ENCODE data around the gene DMRTA2.

Gene DMRTA2

GRCh38 chr1:50422946-50423669 is at the start of gene DMRTA2:
TSS of gene DMRTA2 (minus strand) at chr1:50423443. CDS start at chr1:50421536, 1,907 bp downstream.
- no peak for DNase-seq

DNA sequence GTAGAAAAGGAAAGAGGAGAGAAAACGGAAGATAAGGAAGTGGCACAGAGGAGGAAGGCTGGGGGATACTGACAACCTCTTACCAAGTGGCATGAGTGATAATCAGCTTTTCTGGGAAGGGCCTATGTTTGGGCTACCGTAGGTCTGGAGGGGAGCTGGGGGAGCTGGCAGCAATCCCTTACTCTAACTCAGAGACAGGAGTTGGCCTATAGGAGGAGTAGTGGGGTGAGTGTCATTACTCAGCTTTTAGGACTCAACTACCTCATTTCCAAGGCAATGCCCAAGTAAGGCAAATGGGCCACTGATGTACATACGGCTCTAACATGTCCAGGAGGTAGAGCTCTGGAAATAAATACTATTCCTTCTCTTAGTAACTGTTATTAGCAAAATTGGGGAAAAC is 48.7 kb upstream of the DMRTA2 start:
- no peak for DNase-seq

GRCh38 chr1:50462964-50463363 is 39.7 kb upstream of the DMRTA2 start:
- no peak for DNase-seq

GRCh38 chr1:50458507-50458906 is 35.3 kb upstream of the DMRTA2 start:
- no peak for DNase-seq

GRCh38 chr1:50454911-50455310 is 31.7 kb upstream of the DMRTA2 start:
- DNase-seq = no peak

DNA sequence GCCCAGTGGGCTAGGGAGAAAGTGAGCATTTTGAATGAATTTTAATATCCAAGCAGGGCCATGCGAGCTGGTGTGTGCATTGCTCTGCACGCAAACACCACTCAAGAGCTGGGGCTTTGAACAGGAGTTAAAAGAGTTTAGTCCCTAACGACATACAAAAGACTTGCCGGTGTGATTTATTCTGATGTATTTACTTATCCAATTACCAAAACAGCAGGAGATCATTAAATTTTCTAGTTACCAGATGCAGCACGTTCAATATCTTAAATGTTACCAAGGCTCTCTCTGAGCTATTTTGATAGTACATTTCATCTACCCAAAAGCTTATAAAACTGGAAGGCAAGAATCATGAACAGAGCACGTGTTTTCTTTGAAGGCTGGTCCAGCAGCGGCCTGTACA is 30.0 kb upstream of the DMRTA2 start:
- DNase-seq = no peak

GRCh38 chr1:50452700-50453099 is 29.5 kb upstream of the DMRTA2 start:
- no peak for DNase-seq

GRCh38 chr1:50450861-50451653 is 27.8 kb upstream of the DMRTA2 start:
- no peak for DNase-seq

- no peak for DNase-seq
Measured at GRCh38 chr1:50447961-50448360, 24.7 kb upstream of the DMRTA2 start.

DNA sequence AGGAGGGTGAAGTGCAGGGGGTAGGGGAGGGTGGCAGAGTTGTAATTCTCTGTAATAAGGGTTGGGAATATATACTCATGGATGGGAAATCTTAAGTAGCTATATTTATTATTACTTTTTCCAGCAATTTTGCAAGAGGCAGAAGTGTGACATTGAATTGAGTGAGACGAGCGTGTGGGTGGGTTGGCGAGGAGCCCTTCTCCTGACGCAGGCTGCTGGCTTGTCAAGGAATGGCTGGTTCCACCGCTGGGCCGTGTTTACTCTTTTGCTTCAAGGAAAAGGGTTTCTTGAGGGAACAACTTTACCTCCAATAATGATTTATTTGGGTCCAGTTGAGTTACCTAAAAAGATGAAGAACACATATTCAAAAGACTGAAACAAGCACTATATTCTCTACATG is 17.9 kb upstream of the DMRTA2 start:
- no peak for DNase-seq

- DNase-seq = no peak
Measured at GRCh38 chr1:50438945-50439344, 15.7 kb upstream of the DMRTA2 start.

GRCh38 chr1:50436489-50436888 is 13.2 kb upstream of the DMRTA2 start:
- no peak for DNase-seq

DNA sequence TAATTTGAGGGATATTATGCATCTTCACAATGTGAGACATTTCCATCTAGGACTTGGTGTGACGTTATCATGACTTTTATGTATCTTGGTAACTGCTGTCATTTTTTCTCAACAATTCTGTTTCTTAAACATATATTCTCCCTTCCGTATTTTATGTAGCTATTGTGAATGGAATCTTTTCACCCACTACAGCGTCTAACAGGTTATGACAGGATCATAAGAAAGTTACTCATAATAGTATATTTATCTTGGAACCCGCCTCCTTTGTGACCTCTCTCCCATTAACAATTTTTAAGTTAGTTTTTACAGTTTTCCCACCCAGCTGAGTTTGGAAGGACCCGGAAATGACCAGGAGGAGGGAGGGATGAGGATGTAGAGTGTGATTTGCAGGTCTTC is 6.8 kb upstream of the DMRTA2 start:
- no peak for DNase-seq

DNA sequence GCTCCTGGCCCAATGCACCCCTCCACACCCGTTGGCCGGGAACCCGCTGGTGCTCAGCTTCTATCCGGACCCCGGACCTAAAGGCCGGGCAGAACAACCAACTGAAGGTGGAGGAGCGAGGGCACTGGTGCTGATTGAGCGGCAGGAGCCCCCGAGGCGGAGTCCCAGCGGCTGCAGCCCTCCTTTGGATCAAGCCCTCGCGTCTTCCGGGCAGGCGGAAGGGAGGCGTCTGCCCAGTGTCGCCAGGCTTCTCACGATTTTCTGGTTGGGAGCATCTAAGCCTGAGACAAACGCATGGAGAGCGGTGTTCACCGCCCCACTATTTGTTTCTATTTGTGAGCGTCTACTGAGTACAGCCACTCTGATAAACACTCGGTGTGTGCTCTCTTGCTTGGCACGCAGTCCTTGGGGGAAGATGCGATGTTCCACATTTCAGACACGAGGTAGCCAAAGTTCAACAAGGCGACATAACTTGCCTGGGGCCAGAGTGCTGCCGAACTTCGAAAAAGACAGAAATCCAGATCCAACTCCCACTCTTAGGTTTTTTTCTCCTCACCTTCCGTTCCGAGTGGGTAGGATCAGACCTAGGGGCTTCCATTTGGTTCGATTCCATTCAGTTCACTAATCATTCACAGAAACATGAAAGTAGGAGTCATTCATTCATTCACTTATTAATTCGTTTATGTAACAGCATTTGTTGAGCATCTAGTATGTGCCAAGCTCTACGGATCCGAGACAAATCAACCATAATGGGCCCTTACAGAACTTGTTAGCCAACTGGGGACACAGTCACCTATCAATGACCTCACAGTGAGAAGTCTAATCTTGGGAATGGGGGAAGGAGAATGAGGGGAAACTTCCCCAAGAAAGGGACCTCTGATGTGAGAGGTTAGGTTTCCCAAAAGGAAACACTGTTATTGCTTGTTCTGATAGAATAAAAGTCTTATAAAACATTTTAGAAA is 4.9 kb upstream of the DMRTA2 start:
- no peak for DNase-seq

DNA sequence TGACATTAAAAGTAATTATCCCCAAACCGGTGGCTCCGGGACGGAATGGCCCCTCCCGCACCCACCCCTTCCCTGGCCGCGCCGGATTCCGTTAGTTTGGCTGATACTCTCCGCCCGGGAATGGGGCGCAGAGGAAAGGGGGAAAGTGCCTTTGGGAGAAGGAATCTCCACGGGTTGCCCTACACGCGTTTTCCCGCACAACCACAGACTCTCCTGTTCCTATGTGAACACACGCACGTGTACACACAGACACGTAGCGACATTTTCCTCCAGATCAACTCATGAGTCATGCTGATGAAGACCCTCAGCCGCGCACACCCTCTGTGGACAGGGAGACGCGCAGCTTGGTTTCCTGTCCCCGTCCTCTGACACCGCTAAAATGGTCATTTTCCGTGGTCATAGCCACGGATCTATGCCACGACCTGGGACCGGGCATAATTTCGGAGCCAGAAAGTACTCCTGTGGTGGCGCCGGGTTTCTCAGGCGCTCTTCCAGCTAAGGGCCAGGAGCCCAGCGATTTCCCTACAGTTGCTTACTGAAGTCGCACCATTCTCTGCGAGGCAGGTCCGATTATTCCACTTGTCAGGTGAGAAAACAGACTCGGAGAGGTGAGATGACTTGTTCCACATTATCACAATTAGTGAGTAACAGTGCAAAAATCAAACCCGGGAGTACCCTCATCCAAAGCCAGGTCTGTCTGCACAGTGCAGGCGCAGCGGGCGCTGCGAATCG is 4.0 kb upstream of the DMRTA2 start:
- DNase-seq = no peak

- no peak for DNase-seq
Measured at GRCh38 chr1:50426702-50427085, 3.5 kb upstream of the DMRTA2 start.

DNA sequence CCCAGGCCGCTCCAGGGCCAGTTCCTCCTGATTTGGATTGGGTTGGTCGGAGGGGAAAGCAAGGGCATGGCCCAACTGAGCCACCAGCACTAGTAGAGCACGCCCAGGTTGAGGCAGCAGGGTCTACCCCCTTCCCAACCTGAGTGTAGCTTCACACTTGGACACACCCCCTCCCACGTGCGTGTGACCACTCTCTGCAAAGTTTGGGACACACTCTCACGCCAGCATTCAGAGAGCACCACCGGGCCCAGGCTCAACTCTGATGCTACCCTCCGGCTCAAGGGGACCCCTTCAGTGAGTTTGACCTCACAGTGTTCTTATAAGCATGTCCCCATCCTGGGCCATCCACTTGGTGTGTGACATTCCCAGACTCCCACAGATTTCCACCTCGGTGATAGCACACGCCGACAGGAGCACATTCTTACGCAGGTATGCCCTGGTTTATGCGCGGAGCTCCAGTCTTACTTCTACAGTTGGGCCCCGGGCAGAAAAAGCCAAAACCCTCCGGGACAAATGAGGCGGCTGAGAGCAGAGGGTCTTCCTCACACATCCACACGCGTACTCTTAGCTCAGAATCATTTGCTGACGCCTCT is 3.0 kb upstream of the DMRTA2 start:
- no peak for DNase-seq

- no peak for DNase-seq
Measured at GRCh38 chr1:50425376-50426107, 2.3 kb upstream of the DMRTA2 start.

DNA sequence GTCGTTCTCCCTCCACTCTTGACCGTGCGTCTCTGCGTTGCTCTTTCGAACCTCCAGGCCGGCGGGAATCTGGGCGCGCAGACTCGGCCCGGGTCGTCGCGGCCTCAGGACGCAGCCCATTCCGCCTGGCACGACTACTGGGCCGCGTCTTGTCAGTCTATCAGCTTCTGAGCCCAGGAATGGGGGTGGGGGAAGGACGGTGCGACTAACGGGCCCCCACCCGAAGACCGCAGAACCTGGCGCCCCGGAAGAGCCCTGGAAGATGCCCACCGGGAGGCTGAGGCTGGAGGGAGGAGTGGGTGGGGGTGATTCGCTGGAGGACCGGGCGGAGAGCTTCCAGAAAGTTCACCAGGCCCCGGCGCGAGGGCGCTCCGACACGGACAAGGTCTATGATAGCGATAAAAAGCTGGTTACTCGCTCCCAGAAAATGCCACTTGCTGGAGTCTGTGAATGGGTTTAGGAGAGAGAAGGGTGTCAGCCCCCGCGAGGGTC is 1.7 kb upstream of the DMRTA2 start:
- DNase-seq = no peak

DNA sequence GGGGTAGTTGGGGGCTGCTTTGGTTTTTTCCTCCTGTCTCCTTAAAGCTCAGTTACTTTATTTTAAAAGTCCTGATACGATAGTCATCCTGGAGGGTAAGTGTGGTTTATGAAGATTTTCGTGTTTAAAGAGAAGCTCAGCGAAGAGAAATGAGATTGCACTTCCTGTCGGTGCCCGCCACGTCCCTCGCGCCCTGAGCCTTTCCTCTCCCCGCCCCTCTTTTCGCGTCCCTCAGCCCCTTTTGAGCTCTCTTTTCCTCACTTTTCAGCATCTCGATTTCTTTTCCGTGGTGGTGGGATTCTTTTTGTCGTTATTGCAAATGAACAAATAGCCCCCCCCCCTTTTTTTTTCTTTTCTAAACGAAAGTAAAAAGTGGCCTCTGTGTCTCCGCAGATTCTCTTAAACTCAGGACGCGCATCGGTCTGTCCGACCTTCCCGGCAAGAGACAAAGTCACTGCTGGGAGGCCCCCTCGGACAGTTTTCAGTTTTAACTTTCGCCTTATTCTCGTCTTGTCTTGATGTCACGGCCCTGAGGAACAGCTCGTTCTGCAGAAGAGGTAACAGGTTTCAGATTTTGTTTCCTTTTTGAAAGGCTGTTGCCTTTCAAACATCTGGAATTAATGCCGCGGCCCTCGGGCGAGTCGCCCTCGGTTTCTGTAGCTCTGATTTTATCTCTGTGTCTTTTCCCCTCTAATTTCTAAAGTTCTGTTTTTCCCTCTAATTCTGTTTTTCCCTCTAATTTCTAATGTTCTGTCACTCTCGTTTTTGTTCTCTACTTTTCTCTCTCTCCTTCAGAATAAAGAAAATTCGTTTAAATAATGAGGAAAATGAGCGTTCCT is 1.0 kb upstream of the DMRTA2 start:
- no peak for DNase-seq

DNA sequence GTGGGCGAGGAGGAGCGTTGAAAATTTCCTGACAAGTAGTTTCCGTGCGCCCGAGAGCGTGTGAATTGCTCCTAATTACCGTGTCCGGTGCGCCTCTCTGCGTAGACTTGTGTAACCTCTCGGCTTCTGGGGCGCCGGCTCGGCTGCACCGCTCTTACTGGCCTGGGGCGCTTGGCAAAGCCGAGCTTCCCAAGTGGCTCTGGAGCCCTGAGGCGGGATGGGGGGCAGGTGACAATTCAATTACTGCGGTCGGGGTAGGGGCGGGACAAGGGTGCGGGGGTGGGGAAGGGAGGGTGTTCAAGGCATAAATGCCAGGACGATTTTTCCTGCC is 392 bp upstream of the DMRTA2 start:
- no peak for DNase-seq

All from stimulated activated CD4-positive, alpha-beta T cell treated with anti-CD3 and anti-CD28 coated beads, Interleukin-4, amount 100 ng/mL, for 1 hour (primary cell).